HG03575 (cell line): ENCODE data around the gene REV3L.

Experiments
- ATAC-seq: cut with Tn5 transposase; IDR thresholded peaks from one replicate; pipeline ENCODE4 v1.9.1; 2021; ENCODE audit not compliant: unreplicated experiment, insufficient number of reproducible peaks, low FRiP score; ENCODE audit errors: extremely low read depth

The REV3L gene

GRCh38 chr6:111474771-111475170 lies 8.2 kb downstream of the REV3L start:
- ATAC-seq: no peak

DNA sequence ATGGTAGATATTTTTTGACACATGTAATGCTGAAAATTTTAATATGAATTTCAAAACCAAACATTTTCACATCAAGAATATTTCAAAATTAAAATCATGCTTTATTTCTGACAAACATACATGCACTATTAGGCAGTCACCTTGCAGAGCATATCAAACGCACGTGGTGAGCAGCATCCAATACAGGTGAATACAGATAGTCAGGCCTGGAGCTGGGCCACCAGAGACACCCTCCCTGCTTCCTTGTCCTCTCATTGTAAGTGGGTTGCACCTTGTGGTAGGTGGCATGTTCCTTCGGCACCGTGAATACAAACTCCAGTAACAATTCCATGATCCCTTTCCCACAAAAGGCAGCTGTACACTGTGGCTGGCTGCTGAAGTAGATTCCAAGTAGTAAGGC lies 8.9 kb downstream of the REV3L start:
- no peak for ATAC-seq

DNA sequence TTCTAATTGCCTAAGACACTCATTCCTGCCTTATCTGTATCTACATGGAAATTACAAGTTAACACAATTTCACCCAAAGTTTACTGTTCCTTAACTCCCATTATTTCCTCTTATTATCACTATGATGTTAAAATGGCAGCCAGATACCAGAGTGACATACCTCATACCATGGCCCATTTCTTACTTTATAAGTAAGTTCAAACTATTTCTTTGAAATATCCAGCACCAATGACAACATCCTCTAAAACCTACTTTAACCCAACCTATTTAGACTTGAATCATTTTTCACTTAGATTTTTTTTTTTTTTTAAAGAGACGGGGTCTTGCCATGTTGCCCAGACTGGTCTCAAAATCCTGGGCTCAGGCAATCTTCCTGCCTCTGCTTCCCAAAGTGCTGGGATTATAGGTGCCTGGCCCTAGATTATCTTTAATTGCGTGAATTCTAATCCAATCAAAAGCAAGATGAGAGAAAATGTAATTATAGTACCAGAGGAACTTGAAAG lies 10.0 kb downstream of the REV3L start:
- ATAC-seq: no peak

- no peak for ATAC-seq
Measured at GRCh38 chr6:111471958-111472357, 11.1 kb downstream of the REV3L start.

GRCh38 chr6:111471533-111471932 lies 11.5 kb downstream of the REV3L start:
- no peak for ATAC-seq

- ATAC-seq: no peak
Measured at GRCh38 chr6:111470991-111471390, 12.0 kb downstream of the REV3L start.

- no peak for ATAC-seq
Measured at GRCh38 chr6:111469543-111469942, 13.5 kb downstream of the REV3L start.

- ATAC-seq: no peak
Measured at GRCh38 chr6:111468329-111469012, 14.5 kb downstream of the REV3L start.

DNA sequence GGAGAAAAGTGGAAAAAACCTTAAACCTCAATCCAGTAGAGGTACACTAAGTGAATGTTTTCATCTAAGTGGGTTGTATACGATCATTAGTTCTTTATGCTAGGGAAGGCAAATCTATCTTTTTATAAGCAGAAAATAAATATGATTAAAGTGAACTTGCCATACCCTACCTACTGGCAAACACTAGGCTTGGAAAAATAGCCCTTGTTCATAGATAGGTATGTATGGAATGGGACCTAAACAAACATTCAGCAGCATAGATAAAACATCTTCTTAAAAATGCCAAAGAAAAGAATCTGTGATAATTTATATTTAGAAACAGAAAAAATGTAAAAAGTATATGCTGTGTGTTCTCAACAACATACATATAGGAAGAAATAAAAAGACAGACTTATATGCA lies 18.8 kb downstream of the REV3L start:
- ATAC-seq: no peak

DNA sequence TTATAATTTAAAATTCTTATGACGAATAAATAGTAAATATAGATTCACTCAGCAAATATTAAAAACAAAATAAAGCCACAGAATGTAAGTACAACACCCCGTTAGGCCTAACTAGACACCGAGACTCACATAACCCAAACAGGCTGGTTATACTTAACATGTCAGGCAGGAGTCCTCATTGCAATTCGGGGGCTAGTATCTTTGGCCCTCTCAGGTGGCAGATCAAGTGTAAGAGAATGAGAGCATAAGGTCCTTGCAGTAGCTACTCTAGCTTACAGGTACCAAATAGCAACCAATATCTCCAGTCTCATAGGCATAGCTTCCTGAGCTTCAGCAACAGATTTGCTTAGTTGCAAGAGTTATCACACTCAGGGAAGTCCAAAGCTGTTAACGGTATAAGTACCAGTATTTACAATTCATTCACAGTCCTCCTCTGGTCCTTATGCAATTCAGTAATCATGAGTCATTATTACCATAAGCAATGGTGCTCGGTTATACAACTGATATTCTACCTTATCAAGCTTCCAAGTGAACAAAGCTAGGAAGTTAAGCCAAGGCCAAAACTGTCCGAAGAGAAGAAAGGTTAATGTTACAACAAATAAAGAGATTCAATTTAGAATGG lies 20.1 kb downstream of the REV3L start:
- ATAC-seq: no peak

DNA sequence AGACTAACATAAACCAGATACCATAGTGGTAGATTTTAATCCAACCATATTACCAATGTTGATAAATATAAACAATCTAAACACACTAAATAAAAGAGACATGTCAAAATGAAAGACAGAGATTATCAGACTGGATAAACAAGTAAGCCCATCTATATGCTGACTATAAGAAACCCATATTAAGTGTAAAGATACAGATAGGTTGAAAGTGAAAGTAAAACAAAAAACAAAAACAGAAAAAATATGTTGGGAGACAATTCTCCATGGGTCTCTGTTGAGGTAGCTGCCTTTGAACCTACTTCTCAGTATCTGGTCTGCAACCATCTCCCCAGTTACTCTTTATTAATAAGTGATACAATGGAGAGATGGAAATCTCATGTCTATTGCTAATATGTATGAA lies 21.2 kb downstream of the REV3L start:
- ATAC-seq: no peak

GRCh38 chr6:111458670-111459232 lies 24.3 kb downstream of the REV3L start:
- no peak for ATAC-seq

GRCh38 chr6:111456208-111456607 lies 26.8 kb downstream of the REV3L start:
- no peak for ATAC-seq

DNA sequence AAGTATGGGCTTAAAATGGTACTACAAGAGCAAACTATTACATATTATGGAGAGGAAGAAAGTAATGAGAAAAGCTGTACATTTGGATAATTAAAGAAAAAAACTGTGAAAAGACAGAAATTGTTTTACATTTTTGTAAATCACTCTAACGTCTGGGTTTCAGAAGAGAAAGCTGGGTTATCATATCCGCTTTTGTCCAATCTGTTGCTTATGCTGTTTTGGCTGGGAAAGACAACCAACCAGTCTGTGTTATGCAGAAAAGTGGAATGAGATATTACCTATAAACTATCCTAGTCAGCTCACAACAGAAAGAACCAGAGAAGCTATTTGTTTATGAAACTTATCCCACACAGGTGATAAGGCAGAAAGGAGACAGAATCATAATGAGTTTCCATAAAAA lies 32.4 kb downstream of the REV3L start:
- ATAC-seq: no peak

DNA sequence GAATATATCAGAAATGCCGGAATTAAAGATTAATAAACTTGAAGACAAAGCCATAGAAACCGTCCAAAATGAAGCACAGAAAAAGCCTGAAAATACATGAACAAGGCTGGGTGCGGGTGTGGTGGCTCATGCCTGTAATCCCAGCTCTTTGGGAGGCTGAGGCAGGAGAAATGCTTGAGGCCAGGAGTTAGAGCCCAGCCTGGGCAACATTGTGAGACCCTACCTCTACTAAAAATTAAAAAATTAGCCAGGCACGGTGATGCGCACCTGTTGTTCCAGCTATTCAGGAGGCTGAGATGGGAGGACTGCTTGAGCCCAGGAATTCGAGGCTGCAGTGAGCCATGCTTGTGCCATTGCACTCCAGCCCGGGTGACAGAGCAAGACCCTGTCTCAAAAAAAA lies 32.9 kb downstream of the REV3L start:
- ATAC-seq: no peak

DNA sequence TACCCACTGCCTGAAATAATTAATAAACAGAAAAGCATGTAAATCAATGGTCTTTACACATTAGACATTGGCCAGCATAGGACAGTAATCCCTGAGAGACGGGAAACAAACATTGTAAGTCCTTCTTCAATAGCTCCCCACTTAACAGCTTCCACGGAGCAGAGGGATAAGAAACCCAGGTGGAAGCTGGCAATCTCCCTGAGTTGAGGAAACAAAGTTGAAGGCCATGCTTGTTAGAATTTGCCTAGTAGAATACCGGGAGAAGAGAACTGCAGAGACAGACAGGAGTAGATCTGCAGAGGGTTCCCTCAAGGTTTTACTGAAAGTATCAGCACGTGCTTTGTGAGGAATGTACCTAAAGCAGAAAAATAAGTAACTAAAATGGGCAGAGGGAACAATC lies 33.9 kb downstream of the REV3L start:
- no peak for ATAC-seq

DNA sequence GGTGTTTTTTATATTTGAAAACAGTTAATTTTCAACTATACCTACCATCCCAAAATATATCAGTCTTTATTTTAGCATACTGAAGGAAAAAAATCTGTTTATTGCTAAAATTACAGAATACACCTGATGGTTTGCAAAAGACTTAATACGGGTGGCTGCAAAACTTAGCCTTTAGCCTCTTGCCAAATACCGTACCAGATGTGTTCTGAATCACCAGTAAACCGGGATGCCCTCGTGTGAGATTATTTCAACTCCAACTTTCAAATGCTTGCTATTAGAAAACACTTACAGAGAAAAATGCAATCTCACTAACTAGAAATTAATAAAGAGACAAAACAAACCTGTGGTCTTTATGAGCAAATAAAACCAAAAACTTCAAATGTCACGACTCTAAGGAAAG lies 36.0 kb downstream of the REV3L start:
- ATAC-seq: no peak

- no peak for ATAC-seq
Measured at GRCh38 chr6:111445861-111446267, 37.2 kb downstream of the REV3L start.

- no peak for ATAC-seq
Measured at GRCh38 chr6:111444794-111445193, 38.2 kb downstream of the REV3L start.

DNA sequence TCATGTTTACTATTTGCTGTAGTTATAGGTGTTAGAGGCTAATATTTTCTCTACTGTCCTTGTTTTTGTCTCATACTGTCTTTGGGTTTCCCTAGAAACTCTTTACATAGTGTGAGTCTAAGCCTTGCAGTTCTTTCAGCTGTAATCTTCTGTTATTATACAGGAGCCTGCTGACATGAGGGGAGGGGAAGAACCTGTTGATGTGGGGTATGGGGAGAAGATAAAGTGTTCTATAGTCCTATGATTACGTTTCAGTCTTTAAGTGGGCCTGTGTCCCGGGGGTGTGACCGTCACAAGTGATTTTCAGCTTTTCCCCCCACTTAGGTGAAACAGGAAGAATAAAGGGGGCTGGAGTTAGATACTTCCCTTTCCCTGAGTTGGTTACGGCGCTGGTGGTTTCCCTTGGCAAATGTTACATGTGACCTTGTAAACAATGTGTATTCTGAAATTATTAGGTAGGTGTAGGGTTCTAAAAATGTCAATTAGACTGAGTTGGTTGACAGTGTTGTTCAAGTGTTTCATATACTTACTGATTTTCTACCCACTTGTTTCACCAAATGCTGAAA lies 41.3 kb downstream of the REV3L start:
- ATAC-seq: no peak
